Measurements from ENCODE around the gene HDDC3. TPM values are rescaled to one million over a fixed set of nuclear protein-coding genes. Genes with fewer than 3 reads are reported as not detected.

The HDDC3 gene
- total RNA-seq, 1 donor from 2014 or later = 16.0 TPM

- no peak for DNase-seq
- Histone ChIP-seq H3K27ac (no peak overlapping the region), H3K4me3 (no peak overlapping the region), H3K4me1 (peaks cover 16% of the 10 kb centered on the region), H3K36me3 (peaks cover 89% of the 10 kb centered on the region), H3K9me3 (no peaks in the 10 kb centered on the region), H3K27me3 (ENCODE audit: low read depth) (no peaks in the 10 kb centered on the region)
- intact Hi-C loops (cut with DNase I) = no loop called here
- TF ChIP-seq, protein P1, sequence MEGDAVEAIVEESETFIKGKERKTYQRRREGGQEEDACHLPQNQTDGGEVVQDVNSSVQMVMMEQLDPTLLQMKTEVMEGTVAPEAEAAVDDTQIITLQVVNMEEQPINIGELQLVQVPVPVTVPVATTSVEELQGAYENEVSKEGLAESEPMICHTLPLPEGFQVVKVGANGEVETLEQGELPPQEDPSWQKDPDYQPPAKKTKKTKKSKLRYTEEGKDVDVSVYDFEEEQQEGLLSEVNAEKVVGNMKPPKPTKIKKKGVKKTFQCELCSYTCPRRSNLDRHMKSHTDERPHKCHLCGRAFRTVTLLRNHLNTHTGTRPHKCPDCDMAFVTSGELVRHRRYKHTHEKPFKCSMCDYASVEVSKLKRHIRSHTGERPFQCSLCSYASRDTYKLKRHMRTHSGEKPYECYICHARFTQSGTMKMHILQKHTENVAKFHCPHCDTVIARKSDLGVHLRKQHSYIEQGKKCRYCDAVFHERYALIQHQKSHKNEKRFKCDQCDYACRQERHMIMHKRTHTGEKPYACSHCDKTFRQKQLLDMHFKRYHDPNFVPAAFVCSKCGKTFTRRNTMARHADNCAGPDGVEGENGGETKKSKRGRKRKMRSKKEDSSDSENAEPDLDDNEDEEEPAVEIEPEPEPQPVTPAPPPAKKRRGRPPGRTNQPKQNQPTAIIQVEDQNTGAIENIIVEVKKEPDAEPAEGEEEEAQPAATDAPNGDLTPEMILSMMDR (IDR thresholded peaks at IDR 0.05) = no peak
- no peak for ATAC-seq
Observed at GRCh38 chr15:90890839-90891238, 41.5 kb downstream of the HDDC3 start.

DNA sequence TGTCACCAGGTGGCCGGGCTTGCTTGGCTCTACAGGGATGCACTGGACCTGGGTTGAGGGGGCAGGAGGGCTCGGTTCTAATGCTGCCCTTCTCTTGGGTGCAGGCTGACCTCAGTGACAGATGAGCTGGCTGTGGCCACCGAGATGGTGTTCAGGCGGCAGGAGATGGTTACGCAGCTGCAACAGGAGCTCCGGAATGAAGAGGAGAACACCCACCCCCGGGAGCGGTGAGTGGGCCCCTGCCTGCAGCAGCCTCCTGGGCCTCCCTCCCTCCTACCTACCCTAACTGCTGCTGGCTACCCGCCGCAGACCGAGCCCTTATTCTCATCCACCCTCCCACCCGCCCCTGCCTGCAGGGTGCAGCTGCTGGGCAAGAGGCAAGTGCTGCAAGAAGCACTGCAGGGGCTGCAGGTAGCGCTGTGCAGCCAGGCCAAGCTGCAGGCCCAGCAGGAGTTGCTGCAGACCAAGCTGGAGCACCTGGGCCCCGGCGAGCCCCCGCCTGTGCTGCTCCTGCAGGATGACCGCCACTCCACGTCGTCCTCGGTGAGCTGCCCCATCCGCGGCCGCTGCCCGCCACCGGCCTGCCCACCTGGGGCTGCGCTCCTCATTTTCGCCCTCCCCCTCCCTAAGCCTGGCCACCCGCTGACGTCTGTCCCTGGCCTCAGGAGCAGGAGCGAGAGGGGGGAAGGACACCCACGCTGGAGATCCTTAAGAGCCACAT lies 42.5 kb downstream of the HDDC3 start:
- no peak overlapping the region for H3K4me3 ChIP-seq
- DNase-seq = no peak
- ATAC-seq = no peak
- H3K9me3 ChIP-seq = no peaks in the 10 kb centered on the region
- intact Hi-C loops (cut with DNase I) = loop anchor here (5.0 kb wide), 1 partner anchor 243 kb away; no protein-coding TSS in a partner anchor
- no peak overlapping the region for H3K27ac ChIP-seq
- no peaks in the 10 kb centered on the region for H3K27me3 ChIP-seq (ENCODE audit: low read depth)
- peaks cover 79% of the 10 kb centered on the region for H3K36me3 ChIP-seq
- TF ChIP-seq, protein P1 (IDR thresholded peaks at IDR 0.05) = no peak
- H3K4me1 ChIP-seq = peaks cover 21% of the 10 kb centered on the region

- no peaks in the 10 kb centered on the region for H3K27me3 ChIP-seq (ENCODE audit: low read depth)
- no peak overlapping the region for H3K27ac ChIP-seq
- no peak for ATAC-seq
- no peaks in the 10 kb centered on the region for H3K9me3 ChIP-seq
- intact Hi-C loops (cut with DNase I) = loop anchor here (5.0 kb wide), 1 partner anchor 242 kb away; no protein-coding TSS in a partner anchor
- no peak for DNase-seq
- H3K4me1 ChIP-seq = peaks cover 26% of the 10 kb centered on the region
- TF ChIP-seq, protein P1 (IDR thresholded peaks at IDR 0.05) = no peak
- H3K36me3 ChIP-seq = peaks cover 73% of the 10 kb centered on the region
- H3K4me3 ChIP-seq = no peak overlapping the region
Observed at GRCh38 chr15:90889313-90889730, 43.0 kb downstream of the HDDC3 start.

DNA sequence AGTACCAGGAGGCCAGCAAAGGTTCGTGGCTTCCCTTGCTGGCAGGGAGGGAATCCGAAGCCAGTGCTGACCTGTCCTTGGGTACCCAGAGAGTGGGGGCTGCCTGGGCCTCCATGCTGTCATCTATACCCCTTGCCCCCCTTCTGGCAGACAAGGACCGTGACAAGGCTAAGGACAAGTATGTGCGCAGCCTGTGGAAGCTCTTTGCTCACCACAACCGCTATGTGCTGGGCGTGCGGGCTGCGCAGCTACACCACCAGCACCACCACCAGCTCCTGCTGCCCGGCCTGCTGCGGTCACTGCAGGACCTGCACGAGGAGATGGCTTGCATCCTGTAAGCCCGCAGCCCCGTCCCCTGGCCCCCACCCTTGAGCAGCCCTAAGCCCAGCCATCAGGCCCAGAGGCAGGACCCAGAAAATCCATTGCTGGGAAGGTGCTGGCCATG lies 45.3 kb downstream of the HDDC3 start:
- Histone ChIP-seq H3K27me3 (ENCODE audit: low read depth) (no peaks in the 10 kb centered on the region), H3K9me3 (no peaks in the 10 kb centered on the region), H3K4me1 (peaks cover 38% of the 10 kb centered on the region), H3K36me3 (peaks cover 58% of the 10 kb centered on the region), H3K4me3 (no peak overlapping the region), H3K27ac (no peak overlapping the region)
- TF ChIP-seq, protein P1 (IDR thresholded peaks at IDR 0.05) = no peak
- intact Hi-C loops (cut with DNase I) = loop anchor here (5.0 kb wide), 1 partner anchor 240 kb away; no protein-coding TSS in a partner anchor
- DNase-seq (no peak), ATAC-seq (no peak)

DNA sequence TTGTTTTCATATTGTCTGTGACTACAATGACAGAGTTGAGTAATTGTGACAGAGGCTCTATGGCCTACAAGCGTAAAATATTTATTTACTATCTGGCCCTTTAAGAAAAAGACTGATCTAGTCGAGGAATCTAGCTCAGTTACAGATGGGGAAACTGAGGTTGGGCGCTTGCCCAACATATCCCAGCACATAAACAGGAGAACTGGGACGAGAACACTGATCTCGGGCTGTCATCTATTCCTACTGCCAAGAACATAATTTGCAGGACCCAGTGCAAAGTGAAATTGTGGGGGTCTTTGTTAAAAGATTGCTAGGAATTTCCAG lies 46.1 kb downstream of the HDDC3 start:
- Histone ChIP-seq H3K36me3 (peaks cover 58% of the 10 kb centered on the region), H3K27me3 (ENCODE audit: low read depth) (no peaks in the 10 kb centered on the region), H3K4me3 (peak overlapping the region; percentile 77), H3K9me3 (no peaks in the 10 kb centered on the region), H3K4me1 (peaks cover 38% of the 10 kb centered on the region), H3K27ac (peak overlapping the region; percentile 97)
- ATAC-seq = no peak
- intact Hi-C loops (cut with DNase I) = loop anchor here (5.0 kb wide), 1 partner anchor 239 kb away; no protein-coding TSS in a partner anchor
- DNase-seq = no peak
- TF ChIP-seq, protein P1 (IDR thresholded peaks at IDR 0.05) = no peak
